A204.1 (cell line): ENCODE results near the gene EDN2.

ENCODE experiments used
- FAIRE-seq: peaks from 2 replicates; lab custom pipeline; 2012; peaks lifted over from hg19 to GRCh38; lab: Jason Lieb, UNC

Gene EDN2

DNA sequence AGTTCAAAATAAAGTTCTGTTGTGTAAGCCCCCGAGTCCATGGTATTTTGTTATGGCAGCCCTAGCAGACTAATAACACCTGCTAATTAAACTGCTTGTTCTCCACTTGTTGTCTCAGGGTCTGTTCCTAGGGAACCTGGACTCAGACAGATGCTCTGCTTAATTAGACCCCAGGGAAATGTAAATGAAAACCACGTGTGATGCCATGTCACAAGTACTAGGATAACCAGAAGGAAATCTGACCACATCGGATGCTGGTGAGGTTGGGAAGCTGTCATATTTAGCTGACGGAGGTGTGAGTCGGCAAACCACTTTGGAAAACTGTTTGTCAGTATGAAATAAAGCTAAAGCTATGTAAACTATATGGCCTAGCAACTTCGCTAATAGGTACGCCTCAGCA, 19.6 kb downstream of the EDN2 start:
- FAIRE-seq = no peak

- FAIRE-seq = no peak
Observed at GRCh38 chr1:41463516-41463915, 21.0 kb downstream of the EDN2 start.

DNA sequence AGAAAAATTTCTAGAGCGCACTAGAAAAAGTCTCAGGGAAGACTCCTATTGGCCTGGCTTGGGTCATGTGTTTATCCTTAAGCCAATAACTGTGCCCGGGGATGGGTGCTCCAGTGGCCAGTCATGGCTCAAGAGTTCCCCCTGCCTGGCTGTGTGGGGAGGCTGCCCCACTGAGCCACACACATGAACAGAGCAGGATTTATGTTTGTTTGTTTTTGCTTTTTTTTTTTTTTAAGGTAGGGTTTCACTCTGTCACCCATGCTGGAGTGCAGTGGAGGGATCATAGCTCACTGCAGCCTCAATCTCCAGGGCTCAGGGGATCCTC, 21.8 kb downstream of the EDN2 start:
- no peak for FAIRE-seq

GRCh38 chr1:41461790-41462679, 22.4 kb downstream of the EDN2 start:
- no peak for FAIRE-seq

DNA sequence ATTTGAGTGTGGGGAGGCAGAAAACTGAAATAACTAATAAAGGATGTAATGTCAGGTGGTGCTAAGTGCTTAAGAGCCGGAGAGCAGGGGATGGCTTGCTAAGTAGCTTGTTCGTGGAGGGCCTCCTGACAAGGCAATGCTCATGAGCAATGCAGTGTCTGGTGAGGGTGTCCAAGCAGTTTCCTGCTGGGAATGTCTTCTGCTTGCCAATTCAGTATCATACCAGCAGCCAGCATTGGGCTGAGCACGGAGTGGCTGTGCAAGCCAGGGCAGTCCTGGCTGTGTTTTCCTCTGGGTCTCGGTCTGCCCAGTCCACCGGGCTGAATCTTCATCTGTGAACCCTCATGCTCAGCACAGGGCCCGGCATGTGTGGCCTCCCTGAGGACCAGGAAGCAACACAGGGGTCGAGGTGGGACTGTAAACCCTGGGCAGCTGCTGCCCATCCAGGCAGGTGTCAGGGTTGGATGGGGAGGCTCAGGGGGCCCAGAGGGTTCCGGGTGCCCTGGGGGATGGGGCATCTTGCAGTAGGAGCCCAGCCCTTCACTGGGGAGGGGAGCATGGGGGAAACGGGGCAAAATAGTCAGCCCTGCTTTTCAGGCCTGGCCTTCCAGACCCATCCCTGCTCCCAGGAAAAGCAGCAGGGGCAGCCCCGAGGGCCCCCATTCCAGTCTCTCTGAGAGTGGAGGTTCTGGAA, 27.5 kb downstream of the EDN2 start:
- no peak for FAIRE-seq

DNA sequence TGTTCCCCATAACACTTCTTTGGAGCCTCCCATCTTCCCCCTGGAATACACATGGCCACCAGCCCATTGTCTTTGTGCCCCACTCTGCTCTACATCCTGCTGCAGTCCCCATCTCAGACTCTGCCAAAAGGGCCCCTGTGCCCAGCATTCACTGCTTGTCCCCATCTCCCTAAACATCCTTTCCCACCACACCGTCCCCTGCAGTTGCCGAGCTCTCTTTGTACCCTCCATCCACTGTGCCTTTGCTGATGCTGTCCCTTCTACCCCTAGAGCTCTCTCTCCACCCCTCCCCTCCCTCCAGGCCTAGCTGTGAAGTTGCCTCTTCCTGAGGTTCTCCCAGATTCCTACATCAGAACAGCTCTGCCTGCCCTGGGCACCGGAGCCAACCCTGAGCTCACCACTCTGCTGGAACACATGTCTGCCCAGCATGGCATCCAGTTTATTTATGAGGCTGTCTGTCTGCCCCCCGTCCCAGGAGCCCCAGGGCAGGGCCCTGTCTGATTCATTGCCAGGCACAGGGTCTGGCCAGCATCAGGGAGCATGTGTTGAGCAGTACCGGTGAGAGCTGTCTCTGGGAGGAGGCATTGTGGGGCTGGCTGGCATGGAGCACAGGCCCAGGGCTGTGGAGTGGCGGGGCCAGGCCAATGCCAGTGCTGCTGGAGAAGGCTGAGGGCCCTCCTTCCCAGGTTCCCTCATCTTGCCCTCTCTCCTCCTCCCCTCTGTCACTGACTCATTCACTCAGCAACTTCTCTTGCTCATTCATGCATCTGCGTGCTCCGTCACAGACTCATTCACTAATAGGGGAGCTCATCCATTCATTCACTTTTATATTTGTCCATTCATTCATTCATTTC, 28.8 kb downstream of the EDN2 start:
- no peak for FAIRE-seq

DNA sequence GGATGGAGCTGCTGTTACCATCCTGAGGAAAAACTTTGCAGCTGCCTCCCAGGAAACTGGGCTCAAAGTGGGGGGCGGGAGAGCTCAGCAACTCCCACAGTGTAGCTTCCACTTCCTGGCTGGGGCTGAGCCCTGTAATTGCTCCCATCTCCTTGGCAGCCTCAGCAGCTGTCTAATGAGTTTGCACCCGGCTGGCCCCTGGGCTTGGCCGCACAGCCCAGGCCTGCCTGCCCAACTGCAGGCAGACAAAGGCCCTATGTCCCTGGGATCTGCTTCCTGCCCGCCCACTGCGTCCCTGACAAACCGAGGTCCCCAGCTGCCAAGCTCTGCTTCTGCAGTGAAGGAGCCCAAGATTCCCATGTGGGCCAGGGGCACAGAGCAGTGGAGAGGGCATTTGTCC, 30.1 kb downstream of the EDN2 start:
- FAIRE-seq = no peak

DNA sequence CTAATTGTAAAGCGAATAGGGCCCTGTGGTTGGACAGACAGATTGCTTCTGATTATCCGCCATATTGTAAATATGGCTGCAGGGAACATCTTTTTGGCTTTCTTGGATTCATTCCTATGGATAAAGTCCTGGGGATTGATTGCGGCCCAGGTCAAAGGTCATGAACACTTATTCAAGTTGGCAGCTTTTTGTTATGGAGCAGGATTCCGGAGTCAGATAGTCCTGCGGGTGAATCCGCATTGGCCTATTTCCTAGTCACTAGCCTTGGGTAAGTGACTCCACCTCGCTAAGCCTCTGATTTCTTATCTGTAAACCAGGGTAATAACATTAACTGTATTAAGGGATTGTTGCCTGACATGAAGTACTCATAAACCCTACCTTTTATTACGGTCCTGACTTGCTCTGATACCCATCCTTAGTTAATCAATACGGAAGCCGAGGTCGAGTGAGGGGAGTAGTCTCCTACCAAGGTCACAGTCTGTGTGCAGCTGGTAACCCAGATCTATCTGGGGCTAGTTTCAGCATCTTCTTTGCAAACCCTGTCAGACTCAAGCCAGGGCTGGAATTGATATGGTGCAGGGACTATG, 31.7 kb downstream of the EDN2 start:
- FAIRE-seq = no peak

GRCh38 chr1:41450747-41451285, 33.7 kb downstream of the EDN2 start:
- no peak for FAIRE-seq

DNA sequence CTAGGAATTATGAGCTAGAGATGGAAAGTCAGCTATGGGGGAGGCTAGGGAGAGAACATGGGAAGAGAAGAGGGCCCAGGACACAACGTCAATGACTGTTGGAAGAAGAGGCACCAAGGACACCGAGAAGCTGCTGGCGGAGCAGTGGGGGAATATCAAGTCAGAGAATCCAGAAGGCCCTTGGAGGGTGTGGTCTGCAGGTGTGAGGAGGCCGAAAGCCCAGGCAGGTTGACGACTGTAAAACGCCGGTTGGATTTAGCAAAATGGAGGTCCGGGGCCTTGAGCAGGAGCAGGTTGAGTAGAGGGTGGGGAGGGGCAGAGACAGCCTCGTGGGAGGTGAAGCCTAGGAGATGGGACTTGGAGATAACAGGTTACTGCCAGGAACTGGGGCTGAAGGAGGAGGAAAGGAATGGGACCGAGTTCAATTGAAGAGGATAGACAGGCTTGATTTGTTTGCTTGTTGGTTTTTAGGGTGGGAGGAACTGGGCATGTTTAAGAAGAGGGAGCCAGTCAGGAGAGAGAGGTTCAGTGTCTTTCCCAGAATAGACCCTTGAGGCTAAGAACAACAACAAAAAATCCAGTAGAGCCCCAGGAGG, 35.1 kb downstream of the EDN2 start:
- no peak for FAIRE-seq

- no peak for FAIRE-seq
Observed at GRCh38 chr1:41448821-41449220, 35.7 kb downstream of the EDN2 start.

DNA sequence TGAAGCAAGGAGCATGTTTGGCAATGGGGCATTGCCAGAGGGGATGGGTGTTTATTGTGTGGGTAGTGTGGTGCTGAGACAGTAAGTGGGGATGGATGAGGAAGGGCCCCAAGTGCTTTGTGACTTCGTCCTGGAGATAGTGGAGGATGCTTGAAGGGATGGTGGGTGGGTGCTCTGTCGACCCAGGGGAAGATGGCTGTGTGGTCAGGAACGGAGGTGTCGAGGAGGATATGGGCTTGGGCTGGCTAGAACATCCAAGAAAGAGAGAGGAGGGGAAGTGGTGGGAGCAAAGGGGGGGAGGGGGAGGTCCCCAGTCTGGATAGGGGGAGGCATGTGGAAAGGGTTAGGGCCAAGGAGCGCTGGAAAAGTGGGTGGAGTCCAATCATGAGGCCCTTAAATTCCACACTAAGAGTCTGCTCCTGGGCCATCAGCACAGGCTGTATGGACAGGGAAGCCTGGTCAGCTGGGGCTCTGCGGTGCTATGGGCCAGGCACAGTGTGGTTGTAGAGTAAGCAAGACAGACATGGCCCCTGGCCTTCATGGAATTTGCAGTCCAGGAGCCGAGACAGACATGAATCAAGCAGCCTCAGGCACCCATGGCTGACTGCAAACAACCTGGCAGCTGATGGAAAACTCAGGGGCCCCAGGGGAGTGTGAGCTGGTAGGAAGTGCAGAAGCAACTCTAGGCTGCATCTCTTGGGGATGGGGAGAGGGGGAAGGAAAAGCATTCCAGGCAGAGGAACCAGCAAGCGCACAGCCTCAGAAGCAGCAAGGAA, 36.3 kb downstream of the EDN2 start:
- no peak for FAIRE-seq

GRCh38 chr1:41446851-41447610, 37.5 kb downstream of the EDN2 start:
- no peak for FAIRE-seq

DNA sequence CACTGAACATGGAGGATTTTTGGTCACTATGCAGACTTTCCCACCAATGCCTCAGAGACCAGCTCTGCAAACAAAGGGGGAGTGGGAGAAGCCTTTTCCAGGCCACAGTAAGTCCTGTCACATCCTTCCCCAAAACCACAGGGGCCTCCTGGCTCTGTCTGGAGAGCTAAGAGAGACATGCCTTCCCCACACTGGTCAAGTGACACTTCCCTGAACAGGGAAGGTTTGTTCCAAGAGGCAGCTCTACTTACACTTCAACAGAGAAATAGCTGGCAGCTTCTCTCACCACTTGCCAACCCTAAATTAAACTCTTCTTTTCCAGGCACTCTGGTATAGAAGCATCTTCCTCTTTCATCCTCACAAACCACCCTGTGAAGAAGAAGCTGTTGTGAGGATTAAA, 39.7 kb downstream of the EDN2 start:
- no peak for FAIRE-seq

DNA sequence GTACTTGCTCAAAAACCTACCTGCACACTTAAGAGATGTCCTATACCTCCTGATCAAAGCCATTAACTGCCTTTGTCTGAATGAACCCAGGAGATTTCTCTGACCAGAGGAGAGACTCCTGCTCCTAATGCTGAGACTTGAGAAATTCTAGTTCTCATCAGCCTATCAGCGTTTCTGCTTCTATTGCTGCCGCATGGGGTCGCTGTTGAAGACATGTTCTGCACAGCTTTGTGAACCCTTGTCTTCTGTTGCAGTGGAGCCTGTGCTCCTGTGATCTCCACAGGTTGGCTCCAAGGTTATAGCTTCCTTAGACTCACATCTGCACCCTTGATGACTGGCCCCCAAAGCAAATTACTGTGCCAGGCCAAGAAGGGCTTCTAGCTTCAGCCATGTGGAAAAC, 40.2 kb downstream of the EDN2 start:
- FAIRE-seq = no peak

DNA sequence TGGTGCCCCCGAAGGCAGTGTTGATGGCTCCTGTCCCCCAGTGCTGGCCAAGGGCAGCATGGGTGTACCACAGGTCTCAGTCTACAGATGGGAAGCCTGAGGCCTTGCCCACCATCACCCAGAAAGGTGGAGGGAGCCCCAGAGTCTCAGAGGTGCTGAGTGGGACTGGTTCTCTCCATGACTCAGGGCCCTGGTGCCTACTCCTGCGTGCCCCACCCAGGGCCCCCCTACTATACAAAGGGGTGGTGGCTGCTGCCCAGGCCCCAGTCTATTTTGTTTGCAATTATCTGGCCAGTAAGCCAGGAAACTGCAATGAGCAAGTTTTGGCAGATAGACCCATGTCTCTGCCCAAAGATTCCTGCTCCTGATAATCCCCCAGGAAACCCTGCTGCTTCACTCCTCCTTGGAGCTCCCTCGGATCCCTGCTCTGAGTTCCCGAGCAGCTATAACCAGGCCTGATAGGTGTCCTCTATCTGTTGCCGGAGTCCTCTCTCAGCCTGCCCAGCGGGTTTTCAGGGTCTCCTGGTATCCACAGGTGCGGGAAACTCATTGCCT, 41.7 kb downstream of the EDN2 start:
- FAIRE-seq = no peak

GRCh38 chr1:41440321-41441085, 44.0 kb downstream of the EDN2 start:
- FAIRE-seq = no peak

DNA sequence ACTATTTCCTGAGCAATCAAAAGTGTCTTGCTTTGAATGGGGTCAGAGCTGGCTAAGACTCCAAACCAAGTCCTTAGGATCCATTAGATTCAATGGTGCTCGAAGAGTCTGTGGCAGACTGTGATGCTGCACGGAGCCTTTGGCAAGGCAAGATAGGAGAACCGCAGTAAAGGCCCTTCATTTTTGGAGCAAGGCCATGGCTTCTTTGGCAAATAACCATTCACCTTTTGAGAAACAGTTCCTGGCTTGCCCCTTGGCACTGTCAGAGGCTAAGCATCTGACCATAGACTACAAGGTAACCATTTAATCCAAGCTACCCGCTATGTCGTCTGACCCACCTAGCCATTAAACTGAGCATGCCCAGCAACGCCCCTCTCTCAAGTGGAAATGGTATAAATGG, 45.2 kb downstream of the EDN2 start:
- no peak for FAIRE-seq

DNA sequence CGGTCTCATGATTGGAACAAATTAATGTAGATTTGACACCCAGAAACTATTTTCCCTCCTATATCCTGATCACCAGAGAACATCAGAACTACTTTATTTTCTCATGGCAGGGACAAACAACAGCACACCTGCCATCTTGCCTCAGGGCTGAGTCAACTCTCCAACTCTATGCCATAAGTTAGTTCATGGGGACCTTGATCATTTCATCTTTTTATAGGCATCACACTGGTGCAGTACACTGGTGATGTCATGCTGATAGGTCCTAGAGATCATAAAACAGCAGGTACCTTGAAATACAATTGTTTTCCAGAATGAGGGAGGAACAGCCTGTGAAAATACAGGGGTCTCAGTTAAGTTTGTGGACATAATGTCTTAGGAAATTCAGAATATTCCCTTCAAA, 45.8 kb downstream of the EDN2 start:
- FAIRE-seq = no peak
